ENCODE measurements around the gene MKI67.
"Not testable (repeated sequence)": the region's sequence is repeated elsewhere in the genome, so short reads cannot be mapped to it uniquely, and the experiment has no call there.

Gene MKI67

DNA sequence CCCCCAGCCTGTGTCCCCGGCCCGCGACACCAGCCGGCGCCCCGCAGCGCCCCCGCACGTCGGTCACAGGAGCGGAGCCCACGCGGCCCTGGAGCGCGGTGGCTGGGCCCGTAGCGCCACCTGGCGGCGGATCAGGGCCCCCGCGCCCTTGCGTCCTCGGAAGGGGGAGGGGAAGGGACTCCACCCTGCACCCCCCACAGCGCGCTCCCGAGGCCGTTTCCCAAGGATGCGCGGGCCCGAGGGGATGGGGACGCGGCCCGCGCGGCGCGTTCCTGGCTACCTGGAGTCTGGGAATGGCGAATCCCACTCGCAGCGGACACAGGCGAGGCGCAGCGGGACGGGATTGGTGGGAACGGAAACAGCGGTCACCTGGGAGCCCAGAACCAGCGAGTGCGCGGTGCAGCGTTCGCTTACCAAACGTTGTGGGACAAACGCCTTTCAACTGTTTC, 23.8 kb upstream of the MKI67 start:
- DNase-seq (ENCODE audit: low read depth), result peak; percentile 58

DNA sequence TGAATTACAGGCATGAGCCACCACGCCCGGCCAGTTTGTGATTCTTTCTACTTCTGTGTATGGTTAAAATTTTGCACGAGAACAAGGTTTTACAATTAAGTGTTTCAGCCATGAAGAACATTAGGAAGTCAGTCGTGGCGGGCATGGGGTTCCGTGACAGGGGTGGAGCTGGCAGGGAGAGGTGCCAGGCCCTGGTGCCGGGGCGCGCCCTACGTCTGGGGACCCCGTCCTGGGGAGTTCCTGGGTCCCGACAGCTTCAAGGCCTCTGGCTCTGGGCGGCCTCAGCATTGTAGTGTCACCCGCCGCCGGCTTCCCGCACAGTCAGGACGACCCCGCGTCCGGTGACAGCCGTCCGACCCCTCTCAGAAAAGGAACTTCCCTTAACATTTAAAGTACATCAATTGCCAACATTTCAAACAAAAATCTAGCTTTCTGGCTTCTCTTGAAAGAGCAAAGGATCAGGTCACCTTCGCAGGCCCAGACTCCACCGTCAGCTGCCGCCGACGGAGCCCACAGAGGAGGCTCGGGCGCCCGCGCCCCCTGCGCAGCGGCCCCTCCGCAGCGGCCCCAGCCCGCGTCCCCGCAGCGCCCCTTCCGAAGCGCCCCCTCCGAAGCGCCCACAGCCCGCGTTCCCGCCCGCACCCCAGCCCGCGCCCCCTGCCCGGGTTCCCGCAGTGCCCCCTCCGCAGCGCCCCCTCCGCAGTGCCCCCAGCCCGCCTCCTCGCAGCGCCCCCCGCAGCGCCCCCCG, 23.2 kb upstream of the MKI67 start:
- DNase-seq (ENCODE audit: low read depth), result no peak

DNA sequence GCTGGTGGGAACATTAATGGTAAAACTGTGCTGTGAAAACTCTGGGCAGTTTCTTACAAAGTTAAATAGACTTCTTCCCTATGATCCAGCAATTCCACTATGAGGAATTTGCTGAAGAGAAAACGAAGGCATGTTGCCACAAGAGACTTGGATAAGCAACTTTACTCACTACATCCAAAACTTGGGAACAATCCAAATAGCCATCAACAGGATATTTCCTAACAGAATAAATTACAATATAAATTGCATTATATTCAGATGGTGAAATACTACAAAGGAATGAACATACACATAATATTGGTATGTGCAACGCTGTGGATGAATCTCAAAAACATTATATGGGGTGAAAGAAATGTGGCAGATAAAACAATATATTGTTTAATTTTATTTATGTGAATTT, 21.4 kb upstream of the MKI67 start:
- no peak for DNase-seq (ENCODE audit: low read depth)

DNA sequence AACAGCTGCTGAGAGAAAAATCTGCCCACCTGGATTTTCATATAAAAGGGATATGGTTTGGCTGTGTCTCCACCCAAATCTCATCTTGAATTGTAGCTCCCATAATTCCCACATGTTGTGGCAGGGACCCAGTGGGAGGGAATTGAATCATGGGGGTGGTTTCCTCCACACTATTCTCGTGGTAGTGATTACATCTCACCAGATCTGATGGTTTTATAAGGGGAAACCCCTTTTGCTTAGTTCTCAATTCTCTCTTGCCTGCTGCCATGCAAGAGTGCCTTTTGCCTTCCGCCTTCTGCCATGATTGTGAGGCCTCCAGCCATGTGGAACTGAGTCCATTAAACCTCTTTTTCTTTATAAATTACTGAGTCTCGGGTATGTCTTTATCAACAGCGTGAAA, 20.8 kb upstream of the MKI67 start:
- no peak for DNase-seq (ENCODE audit: low read depth)

DNA sequence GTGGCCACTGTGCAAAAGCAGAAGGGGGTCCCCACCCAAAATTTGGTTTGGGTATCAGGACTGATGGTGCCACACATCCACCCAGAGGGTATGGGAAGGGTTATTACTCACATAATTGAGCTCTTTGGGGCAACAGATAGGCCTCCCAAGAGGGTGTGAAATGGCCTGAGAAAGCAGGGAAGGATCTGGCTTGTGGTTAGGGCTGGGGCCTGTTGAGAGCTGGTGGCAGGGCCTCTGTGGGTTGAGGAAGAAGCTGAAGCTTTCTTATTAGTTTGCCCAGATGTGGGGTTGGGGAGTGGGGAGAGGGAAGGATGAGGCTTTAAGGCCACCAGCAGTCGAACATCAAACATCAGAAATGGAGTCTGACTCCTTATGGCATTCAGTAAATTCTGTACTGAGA, 18.3 kb upstream of the MKI67 start:
- no peak for DNase-seq (ENCODE audit: low read depth)

DNA sequence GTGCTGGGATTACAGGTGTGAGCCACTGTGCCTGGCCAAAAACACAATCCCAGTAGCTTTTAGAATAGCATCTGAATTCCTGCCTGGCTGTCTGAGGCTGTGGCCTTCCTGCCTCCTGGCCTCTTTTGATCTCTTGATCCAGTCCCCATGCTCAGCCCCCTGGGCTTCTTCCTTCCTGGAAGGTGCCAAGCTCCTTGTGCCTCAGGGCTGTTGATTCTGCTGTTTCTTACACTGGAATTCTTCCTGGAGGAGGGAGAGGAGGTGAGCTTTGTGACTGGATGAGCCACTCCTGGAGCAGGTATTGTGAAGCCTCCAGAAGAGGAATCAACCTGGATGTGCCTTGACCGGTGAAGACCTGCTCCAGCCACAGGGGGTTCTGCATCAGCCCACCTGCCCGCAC, 17.3 kb upstream of the MKI67 start:
- DNase-seq (ENCODE audit: low read depth), result no peak

DNA sequence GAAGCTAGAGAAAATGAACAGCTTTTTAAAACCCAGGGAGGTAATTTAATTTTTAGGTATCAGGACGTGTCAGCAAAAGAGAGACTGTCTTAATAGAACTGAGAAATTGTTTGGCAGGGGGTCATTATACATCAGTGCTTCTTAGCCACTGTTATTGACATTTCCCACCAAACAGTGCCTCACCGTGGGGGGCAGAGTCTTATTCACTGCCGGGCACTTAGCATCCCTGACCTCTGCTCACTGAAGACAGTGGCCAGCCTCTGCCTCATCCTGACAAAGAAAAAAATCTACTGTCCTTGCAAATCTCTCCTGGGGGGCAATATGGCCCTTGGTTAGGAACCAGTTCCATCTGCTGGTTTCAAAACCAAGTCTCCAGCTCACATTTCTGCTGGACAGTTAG, 14.2 kb upstream of the MKI67 start:
- DNase-seq (ENCODE audit: low read depth), result no peak

DNA sequence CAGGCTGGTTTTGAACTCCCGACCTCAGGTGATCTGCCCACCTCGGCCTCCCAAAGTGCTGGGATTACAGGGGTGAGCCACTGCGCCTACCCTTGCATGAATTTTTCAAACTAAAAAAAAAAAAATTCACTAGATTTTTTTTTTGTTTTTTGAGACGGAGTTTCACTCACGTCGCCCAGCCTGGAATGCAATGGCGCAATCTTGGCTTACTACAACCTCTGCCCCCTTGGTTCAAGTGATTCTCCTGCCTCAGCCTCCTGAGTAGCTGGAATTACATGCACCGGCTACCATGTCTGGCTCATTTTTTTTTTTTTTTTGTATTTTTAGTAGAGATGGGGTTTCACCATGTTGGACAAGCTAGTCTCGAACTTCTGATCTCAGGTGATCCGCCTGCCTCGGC, 12.2 kb upstream of the MKI67 start:
- DNase-seq (ENCODE audit: low read depth), result not testable (repeated sequence)

DNA sequence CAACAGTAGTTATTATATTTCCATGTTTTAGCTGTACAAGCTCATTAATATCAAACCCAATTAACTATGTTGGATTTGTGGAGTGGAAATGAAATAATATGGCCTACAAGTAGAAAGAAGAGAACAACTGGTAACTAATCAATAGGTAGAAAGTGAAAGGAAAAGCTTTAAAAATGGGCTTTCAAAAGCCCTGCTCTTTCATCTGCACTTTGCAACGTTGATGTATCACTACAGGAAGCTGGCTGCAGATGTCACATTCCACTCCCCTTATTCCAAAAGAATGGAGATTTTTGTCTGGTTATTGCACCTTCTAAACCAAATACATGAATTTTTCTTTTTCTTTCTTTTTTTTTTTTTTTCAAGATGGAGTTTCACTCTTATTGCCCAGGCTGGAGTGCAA, 11.7 kb upstream of the MKI67 start:
- no peak for DNase-seq (ENCODE audit: low read depth)

DNA sequence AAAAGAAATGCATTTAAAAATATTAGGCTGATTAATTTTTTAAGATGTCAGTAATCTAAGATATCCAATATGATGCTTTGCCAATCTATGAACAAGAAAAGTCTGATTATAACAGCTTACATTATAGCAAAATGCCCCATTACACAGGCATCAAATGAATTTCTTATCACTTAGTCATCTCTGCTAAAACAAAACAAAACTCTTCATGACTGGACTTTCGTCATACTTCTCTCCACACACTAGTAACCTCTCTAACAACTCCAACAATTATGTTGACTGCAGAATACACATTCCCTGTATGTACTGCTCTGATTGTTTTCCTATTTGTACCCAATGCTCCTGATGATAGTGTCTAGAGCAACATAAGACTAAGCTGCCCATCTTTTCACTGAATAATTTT, 3.8 kb upstream of the MKI67 start:
- no peak for DNase-seq (ENCODE audit: low read depth)

DNA sequence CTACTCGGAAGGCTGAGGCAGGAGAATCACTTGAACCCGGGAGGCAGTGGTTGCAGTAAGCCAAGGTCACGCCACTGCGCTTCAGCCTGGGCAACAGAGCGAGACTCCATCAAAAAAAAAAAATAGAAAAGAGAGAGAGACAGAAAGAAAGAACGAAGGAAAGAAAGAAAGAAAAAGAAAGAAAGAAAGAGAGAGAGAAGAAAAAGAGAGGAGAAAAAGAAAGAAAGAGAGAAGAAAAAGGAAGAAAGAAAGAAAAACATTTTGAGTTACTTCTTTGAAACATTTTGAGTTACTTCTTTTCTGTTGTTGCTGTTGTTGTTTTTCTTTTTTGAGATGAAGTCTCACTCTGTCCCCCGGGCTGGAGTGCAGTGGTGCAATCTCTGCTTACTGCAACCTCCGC, 2.4 kb upstream of the MKI67 start:
- DNase-seq (ENCODE audit: low read depth), result no peak

DNA sequence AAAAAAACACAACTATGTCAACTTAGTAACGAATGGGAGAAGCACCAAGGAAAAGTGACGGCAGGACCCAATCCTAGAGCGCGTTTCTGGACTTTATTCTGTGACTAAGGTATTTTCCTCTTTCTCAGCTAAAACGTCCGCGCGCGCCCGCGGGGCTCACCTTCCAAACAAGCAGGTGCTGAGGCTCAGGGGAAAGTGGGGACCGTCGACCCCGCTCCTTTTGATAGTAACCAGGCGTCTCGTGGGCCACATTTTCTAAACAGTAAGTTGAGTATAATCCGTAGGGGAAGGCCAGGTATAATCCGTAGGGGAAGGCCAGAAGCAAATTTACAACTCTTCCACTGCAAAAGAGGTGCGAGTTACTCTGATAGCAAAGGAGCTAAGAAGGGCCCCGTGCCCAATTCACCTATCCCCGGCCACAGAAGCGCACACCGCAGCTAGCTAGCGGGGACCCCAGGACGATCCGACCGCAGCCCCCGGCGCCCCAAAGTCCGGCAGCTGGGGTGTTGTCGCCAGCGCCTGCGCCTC, 743 bp downstream of the MKI67 start:
- no peak for DNase-seq (ENCODE audit: low read depth)

DNA sequence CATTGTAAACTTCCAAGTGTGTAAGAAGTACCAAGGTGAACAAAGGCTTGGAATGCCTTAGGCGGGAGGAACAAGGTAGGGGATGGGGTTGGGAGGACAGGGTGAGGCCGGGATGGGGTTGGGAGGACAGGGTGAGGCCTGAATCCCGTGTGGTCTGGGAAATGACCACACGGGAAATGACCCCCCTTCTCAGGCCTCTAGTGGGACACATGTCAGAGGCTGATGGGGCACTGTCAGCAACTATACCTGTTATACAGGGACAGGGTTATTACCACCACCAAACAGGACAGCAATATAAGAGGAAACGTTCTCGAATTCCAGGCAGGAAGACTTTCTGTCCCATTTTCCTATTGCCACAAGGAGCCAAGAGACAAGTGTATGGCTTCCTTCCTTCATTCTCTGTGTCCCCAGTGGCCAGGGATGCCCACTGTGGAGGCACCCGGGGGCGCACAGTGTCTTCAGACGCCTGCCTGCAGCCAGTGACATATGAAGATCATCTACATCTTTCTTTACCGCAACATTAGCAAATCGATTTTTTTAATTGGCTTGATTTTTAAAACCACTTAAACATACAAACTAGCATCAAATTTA, 1.3 kb downstream of the MKI67 start:
- no peak for DNase-seq (ENCODE audit: low read depth)

DNA sequence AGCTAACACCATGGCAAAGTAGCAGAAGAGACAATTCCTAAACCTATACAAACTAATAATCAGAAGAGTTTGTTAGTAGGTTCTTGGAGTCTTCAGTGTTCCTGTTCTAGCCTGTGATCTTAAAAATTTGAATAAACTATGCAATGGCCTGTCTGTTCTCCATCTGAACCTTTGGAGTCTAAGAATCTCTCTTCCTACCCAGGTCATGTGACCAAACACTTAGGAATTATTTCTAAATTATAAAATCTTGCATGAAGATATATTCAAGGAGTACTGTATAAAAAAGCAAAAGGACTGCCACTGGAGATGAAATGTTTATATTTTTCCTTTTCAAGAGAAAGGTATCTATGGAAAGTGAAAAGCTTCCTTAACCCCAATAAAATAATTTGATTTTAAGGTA, 2.4 kb downstream of the MKI67 start:
- DNase-seq (ENCODE audit: low read depth), result no peak

DNA sequence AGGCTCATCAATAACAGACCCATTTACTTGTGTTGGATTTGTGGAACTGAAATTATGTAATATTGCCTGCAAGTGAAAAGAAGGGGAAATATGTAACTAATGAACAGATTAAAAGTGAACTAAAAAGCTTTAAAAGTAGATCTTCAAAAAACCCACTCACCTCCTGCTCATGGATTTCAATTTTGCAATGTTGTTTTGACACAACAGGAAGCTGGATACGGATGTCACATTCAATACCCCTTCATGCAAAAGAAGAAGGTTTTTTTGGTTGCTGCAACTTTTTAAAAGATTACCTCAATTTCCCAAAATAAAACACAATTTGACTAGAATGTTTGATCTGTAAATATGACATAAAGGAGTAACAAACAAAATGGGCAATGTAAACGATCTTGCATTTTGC, 3.3 kb downstream of the MKI67 start:
- DNase-seq (ENCODE audit: low read depth), result no peak

DNA sequence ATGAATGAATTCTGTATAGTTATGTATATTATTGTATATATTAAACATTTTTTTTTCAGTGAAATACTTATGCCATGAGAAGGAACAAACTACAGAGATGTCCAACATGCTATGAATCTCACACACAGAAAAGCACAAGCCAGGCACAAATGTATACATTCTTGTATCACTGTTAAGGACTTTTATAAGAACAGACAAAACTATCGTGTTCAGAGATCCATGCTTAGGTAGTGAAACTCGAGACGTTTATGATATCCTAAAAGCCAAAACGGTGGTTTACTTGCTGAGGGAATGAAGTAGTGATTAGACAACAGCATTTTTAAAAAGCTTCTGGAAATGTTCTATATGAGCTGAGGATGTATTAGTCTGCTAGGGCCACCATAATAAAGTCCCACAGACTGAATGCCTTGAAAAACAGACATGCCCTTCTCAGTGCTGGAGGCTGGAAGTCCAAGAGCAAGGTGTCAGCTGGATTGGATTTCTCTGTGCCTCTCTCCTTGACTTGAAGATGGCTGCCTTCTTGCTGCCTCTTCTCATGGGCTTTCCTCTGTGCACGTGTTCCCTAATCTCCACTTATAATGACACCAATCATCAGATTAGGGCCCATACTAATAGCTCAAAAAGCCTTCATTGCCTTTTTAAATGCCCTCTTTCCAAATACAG, 4.3 kb downstream of the MKI67 start:
- DNase-seq (ENCODE audit: low read depth), result no peak

DNA sequence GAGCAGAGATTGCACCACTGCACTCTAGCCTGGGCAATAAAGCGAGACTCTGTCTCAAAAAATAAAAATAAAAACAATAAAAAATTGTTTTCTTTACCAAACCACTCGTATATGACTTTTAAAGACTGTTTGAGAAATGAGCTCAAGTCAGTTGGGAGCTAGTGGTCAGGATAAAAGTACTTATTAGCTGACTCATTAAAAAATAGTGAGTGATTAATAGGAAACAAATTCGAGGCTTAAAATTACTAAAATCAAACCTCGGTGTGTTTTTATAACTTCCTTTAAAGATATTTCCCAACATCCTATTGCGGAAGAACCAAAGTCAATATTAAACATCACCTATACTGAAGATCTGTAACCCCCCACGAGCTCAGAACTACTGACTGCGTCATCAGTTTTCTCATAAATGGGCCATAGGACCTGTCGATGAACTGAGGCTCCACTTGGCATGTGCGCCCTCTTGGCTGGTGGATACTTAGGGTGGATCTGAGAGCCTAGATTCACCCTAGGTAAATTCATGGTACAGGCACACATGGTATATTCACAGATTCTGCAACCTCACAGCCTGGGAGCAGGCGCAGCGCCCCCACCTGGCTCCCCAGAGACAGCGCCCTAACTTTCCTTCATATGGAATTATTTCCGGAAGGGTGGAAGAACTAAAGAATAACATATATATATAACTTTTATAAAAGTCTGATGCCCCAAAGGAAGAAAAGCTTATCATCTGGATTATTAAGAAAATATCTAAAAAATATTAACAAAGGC, 9.2 kb downstream of the MKI67 start:
- no peak for DNase-seq (ENCODE audit: low read depth)

DNA sequence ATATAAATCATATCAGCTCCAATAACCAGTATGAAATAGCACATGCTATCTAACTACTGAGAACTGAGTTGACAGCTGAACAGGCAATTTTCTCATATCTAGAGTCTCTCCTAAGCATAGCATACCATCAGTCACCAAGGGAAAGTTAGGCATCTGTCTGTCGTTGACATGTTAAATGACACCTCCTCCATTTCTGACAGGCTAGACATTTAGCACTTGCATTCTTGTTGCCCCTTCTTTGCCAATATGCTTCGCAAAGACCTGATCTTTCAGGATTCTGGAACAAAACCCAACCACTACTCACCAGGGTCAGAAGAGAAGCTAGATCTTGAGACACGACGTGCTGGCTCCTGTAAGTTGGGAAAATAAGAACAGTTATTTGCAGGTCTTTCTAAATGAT, 10.0 kb downstream of the MKI67 start:
- DNase-seq (ENCODE audit: low read depth), result no peak

DNA sequence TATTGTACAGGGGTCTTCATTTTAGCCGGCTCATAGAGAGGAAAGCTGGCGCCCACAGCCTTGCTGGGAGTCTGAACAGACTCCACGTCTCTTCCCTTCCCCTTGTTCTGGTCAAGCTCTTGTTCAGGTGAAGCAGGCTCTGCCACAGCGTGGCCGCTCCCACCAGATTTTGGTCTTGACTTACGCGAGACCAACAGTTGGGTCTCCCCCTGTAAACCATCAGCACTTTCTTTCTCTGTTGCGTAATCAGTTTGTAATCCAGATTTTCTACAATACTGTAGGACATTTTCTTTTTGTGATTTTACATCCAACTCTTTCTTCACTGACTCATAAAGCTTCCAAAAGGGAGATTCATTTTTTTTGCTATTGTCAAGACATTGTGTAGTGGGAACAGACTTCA, 10.9 kb downstream of the MKI67 start:
- no peak for DNase-seq (ENCODE audit: low read depth)

DNA sequence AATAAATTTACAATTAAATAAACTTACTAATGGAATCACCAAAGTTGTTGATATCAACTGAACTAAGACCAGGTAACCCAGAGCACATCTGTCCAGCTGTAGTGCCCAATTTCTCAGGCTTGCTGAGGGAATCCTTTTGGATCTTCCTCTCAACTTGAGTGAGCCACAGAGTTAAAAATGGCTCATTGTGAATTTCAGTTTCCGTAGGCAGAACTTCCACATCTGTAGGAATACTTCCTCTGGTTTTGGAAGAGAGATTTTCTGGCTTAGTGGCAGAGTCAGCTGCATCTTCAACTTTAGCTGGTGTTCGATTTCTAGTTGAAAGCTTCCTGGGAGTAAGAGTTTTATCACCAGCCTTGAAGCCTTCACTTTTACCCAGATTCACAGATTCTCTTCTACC, 11.3 kb downstream of the MKI67 start:
- DNase-seq (ENCODE audit: low read depth), result no peak

DNA sequence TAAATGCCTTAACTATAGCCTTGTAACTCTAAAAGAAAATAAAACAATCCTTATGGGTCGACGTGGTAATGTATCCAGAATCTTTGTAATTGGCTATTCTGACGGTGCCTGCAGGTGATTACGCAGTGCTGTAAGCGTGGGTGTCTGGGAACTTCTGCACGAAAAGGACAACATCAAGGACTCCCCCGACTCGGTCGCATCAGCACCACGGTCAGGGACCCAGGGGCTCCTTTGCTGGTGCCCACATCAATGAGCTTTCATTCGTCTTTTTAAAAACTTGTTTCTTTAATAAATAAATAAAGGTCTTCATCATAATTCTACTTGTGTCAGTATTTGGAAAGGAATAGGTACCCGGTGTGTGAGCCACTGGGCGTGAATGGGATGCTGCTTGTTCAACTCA, 13.2 kb downstream of the MKI67 start:
- DNase-seq (ENCODE audit: low read depth), result no peak

DNA sequence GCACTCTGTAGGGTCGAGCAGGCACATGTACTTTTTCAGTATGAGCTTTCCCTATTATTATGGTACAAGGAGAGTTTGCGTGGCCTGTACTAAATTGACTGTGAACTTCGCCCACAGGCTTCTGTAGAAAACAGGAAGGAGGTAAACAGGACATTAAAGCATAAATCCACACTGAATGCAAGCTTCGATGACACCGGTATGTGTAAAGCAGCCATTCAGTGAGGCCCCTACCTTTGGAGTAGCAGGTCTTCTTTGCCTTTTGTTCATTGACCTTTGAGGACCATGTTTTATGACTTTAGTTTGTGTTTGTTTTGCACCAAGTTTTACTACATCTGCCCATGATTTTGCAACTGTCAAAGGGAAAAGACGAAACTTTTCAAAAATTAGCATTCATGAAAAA, 14.5 kb downstream of the MKI67 start:
- DNase-seq (ENCODE audit: low read depth), result no peak

DNA sequence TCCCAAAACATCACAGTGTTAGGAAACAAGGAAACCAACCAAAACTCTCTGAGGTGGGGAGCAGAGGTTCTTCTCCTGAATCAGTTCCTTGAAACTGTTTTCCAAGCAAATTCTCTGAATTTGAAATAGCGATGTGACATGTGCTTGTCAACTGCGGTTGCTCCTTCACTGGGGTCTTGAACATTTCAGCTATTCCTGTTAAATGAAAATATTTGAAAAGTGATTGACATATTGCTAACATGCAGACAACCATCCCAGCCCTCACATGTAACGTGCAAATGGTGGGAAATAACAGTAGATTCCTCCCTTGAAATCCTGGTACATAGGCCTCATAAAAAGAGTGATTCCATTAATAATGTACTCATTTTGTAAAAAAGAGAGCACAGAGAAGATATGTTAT, 15.9 kb downstream of the MKI67 start:
- DNase-seq (ENCODE audit: low read depth), result no peak

Data from T-helper 22 cell (primary cell).